HepG2 (cell line): ENCODE measurements around the gene KIF21B.

Experiments
- ATF5 ChIP-seq: sonication (generic); formaldehyde crosslinking; IDR thresholded peaks from 2 replicates; pipeline ENCODE4 v1.4.0; 2020; ENCODE audit warnings: mild to moderate bottlenecking, low read depth, missing genetic modification reagents
- EP300 ChIP-seq, 3 experiments: sonication (generic) in 1 of 3; formaldehyde crosslinking in 1 of 3; IDR thresholded peaks; 2 replicates each; pipeline versions ENCODE4 v1.5.1 to v1.6.1; 2011 to 2020; ENCODE audit warnings: low read depth in 2 of 3, low read length in 2 of 3, borderline replicate concordance in 1 of 3, improper control_type of control experiment in 1 of 3, mild to moderate bottlenecking in 1 of 3, missing genetic modification reagents in 1 of 3, moderate library complexity in 1 of 3
- MXI1 ChIP-seq: IDR thresholded peaks from 3 replicates; pipeline ENCODE4 v1.6.1; 2012; ENCODE audit warnings: low read depth, low read length, inconsistent platforms, borderline replicate concordance
- NFE2L1 ChIP-seq: sonication (generic); formaldehyde crosslinking; IDR thresholded peaks from 2 replicates; pipeline ENCODE4 v1.4.0; 2020; ENCODE audit warnings: missing genetic modification reagents, mild to moderate bottlenecking, borderline replicate concordance
- PAX8 ChIP-seq: sonication (generic); formaldehyde crosslinking; IDR thresholded peaks from 2 replicates; pipeline ENCODE4 v1.8.0; 2022; ENCODE audit warnings: mild to moderate bottlenecking, missing genetic modification reagents, borderline replicate concordance
- POLR2A ChIP-seq, 2 experiments: IDR thresholded peaks; 2 replicates each; pipeline ENCODE4 v1.6.1; 2011; ENCODE audit warnings: low read depth in 2 of 2, low read length in 2 of 2, mild to moderate bottlenecking in 1 of 2, moderate library complexity in 1 of 2; ENCODE audit not compliant: insufficient read depth in 1 of 2
- ZNF224 ChIP-seq: sonication (generic); formaldehyde crosslinking; IDR thresholded peaks from 2 replicates; pipeline ENCODE4 v1.5.0; 2020; ENCODE audit warnings: mild to moderate bottlenecking, missing genetic modification reagents
- ZNF33A ChIP-seq: sonication (generic); formaldehyde crosslinking; IDR thresholded peaks from 2 replicates; pipeline ENCODE4 v1.5.1; 2020; ENCODE audit warnings: missing genetic modification reagents, mild to moderate bottlenecking, moderate library complexity, borderline replicate concordance
- ZNF768 ChIP-seq: sonication (generic); formaldehyde crosslinking; IDR thresholded peaks from 2 replicates; pipeline ENCODE4 v1.4.0; 2020; ENCODE audit warnings: missing genetic modification reagents
- TF ChIP-seq, protein P1 (sequence below): sonication (generic); formaldehyde crosslinking; IDR thresholded peaks from 2 replicates; pipeline ENCODE4 v1.5.0; 2020; ENCODE audit warnings: mild to moderate bottlenecking, missing genetic modification reagents, moderate library complexity
- TF ChIP-seq, protein P2 (sequence below): sonication (generic); formaldehyde crosslinking; IDR thresholded peaks from 2 replicates; pipeline ENCODE4 v1.5.0; 2020; ENCODE audit warnings: mild to moderate bottlenecking, missing genetic modification reagents
- TF ChIP-seq, protein P3 (sequence below): sonication (generic); formaldehyde crosslinking; IDR thresholded peaks from 2 replicates; pipeline ENCODE4 v1.4.0; 2020; ENCODE audit warnings: missing genetic modification reagents

- TF ChIP-seq MXI1 (no peak), EP300 (IDR thresholded peaks at IDR 0.05; ENCODE audit: low read depth in 2 of 2, low read length in 2 of 2) (no peak), EP300 (CRISPR knock-in tag; IDR thresholded peaks at IDR 0.05; ENCODE audit: borderline replicate concordance) (no peak), POLR2A (IDR thresholded peaks at IDR 0.05; ENCODE audit: insufficient read depth in 1 of 2, low read depth in 2 of 2, low read length in 2 of 2) (no peak), NFE2L1 (CRISPR knock-in tag) (no peak), ZNF768 (no peak), ATF5 (CRISPR knock-in tag) (no peak), PAX8 (CRISPR knock-in tag) (no peak), ZNF33A (no peak), ZNF224 (CRISPR knock-in tag) (no peak)
- TF ChIP-seq, protein P1, sequence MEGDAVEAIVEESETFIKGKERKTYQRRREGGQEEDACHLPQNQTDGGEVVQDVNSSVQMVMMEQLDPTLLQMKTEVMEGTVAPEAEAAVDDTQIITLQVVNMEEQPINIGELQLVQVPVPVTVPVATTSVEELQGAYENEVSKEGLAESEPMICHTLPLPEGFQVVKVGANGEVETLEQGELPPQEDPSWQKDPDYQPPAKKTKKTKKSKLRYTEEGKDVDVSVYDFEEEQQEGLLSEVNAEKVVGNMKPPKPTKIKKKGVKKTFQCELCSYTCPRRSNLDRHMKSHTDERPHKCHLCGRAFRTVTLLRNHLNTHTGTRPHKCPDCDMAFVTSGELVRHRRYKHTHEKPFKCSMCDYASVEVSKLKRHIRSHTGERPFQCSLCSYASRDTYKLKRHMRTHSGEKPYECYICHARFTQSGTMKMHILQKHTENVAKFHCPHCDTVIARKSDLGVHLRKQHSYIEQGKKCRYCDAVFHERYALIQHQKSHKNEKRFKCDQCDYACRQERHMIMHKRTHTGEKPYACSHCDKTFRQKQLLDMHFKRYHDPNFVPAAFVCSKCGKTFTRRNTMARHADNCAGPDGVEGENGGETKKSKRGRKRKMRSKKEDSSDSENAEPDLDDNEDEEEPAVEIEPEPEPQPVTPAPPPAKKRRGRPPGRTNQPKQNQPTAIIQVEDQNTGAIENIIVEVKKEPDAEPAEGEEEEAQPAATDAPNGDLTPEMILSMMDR, result no peak
- TF ChIP-seq, protein P2, sequence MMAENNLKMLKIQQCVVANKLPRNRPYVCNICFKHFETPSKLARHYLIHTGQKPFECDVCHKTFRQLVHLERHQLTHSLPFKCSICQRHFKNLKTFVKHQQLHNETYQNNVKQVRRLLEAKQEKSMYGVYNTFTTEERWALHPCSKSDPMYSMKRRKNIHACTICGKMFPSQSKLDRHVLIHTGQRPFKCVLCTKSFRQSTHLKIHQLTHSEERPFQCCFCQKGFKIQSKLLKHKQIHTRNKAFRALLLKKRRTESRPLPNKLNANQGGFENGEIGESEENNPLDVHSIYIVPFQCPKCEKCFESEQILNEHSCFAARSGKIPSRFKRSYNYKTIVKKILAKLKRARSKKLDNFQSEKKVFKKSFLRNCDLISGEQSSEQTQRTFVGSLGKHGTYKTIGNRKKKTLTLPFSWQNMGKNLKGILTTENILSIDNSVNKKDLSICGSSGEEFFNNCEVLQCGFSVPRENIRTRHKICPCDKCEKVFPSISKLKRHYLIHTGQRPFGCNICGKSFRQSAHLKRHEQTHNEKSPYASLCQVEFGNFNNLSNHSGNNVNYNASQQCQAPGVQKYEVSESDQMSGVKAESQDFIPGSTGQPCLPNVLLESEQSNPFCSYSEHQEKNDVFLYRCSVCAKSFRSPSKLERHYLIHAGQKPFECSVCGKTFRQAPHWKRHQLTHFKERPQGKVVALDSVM, result no peak
- TF ChIP-seq, protein P3, sequence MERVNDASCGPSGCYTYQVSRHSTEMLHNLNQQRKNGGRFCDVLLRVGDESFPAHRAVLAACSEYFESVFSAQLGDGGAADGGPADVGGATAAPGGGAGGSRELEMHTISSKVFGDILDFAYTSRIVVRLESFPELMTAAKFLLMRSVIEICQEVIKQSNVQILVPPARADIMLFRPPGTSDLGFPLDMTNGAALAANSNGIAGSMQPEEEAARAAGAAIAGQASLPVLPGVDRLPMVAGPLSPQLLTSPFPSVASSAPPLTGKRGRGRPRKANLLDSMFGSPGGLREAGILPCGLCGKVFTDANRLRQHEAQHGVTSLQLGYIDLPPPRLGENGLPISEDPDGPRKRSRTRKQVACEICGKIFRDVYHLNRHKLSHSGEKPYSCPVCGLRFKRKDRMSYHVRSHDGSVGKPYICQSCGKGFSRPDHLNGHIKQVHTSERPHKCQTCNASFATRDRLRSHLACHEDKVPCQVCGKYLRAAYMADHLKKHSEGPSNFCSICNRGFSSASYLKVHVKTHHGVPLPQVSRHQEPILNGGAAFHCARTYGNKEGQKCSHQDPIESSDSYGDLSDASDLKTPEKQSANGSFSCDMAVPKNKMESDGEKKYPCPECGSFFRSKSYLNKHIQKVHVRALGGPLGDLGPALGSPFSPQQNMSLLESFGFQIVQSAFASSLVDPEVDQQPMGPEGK (CRISPR knock-in tag), result no peak
These were observed 6.3 kb downstream of the KIF21B start for GRCh38 chr1:201016943-201017827.
